Eye (tissue), 1 donor: ENCODE measurements around the gene LMAN2.

ENCODE experiments used
- DNase-seq: peaks from one replicate; pipeline ENCODE4 v3.0.0-alpha.2; 2015

LMAN2 gene

GRCh38 chr5:177351392-177352329 is at the start of gene LMAN2:
TSS of gene LMAN2 (minus strand) at chr5:177351668. CDS start at chr5:177351647, 21 bp downstream.
- peak; percentile 98 for DNase-seq

DNA sequence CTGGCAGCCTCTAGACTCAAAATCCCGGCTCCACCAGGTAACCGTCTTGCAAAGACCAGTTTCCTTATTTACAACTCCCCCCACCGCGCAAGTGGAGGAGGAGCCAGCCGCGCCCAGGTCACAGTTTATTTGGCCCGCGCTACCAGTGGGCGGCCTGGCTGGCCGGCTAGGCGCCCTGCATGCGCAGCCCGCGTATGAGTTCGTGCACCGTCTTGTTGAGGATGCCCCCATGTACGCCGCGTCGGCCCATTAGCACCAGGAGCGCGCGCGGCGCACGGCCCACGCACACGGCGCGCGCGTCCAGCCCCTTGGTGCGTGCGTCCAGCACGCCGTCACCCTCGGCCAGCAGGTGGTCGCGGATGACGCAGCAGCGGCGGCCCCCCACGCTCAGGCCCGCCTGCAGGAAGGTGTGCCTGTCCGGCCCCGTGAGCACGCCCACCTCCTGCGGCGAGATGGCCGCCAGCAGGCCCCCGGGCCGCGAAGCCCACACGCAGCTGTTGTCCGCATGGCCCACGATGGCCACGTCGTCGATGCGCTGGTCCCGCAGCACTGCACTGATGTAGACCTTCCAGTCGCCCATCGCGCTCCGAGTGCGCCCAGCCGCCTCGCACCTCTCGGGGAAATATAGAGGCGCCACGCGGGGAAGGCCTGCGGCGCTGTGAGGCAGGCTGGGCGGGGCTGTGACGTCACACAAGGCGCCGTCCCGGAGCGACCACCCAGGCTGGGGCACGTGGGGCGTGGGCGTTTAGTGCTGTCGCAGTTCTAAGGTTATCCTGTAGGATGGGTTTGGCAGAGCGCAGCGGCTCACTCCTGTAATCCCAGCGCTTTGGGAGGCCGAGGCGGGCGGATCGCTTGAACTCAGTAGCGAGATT is 48.8 kb upstream of the LMAN2 start, which contains the start of gene PFN3:
Gene PFN3, minus strand, starts transcription at position 665 of the 872 bp plus-strand sequence. Its CDS starts 85 bp downstream, at position 580.
- DNase-seq: peak; percentile 73

GRCh38 chr5:177397875-177398390 is 46.5 kb upstream of the LMAN2 start:
- no peak for DNase-seq

GRCh38 chr5:177396807-177397206 is 45.3 kb upstream of the LMAN2 start:
- no peak for DNase-seq

GRCh38 chr5:177396078-177396477 is 44.6 kb upstream of the LMAN2 start:
- no peak for DNase-seq

DNA sequence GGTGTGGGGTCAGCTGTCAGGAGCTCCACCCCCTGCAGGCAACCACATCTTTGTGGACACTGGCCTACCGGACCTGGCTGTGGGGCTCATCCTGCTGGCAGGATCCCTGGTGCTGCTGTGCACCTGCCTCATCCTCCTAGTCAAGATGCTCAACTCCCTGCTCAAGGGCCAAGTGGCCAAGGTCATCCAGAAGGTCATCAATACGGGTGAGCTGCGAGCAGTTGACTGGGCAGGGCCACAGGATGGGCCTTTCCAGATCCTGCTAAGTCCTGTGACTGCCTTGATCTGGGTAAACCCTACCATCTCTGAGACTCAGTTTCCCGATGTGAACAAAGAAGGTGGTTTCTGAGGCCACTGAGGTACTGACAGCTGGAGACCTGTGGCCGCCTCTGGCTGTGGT is 42.5 kb upstream of the LMAN2 start:
- no peak for DNase-seq

DNA sequence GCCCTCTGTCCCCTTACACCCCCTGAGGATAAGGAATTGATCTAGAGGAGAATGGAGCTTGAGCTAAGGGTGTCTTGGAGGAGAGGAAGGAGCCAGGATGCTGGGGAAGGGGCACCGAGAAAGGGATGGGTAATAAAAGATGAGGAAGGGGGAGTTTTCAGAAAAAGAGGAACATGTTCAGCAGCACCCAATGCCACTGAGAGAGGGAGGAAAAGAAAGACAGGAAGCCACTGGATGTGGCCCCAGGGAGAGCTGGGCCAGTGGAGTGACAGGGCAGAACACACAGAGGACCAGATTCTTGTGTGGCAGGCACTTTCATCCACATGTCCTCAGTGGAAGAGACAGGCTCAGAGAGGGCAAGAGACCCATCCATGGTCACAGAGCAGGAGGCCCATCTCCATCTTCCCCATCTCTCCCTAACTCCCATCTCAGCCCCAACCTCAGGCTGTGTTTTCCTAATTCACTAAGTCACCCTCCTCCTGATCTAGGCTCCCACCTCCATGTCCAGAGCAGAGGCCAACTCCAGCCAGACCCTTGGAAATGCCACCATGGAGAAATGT is 41.8 kb upstream of the LMAN2 start:
- DNase-seq: no peak

GRCh38 chr5:177392765-177393164 is 41.3 kb upstream of the LMAN2 start:
- no peak for DNase-seq

DNA sequence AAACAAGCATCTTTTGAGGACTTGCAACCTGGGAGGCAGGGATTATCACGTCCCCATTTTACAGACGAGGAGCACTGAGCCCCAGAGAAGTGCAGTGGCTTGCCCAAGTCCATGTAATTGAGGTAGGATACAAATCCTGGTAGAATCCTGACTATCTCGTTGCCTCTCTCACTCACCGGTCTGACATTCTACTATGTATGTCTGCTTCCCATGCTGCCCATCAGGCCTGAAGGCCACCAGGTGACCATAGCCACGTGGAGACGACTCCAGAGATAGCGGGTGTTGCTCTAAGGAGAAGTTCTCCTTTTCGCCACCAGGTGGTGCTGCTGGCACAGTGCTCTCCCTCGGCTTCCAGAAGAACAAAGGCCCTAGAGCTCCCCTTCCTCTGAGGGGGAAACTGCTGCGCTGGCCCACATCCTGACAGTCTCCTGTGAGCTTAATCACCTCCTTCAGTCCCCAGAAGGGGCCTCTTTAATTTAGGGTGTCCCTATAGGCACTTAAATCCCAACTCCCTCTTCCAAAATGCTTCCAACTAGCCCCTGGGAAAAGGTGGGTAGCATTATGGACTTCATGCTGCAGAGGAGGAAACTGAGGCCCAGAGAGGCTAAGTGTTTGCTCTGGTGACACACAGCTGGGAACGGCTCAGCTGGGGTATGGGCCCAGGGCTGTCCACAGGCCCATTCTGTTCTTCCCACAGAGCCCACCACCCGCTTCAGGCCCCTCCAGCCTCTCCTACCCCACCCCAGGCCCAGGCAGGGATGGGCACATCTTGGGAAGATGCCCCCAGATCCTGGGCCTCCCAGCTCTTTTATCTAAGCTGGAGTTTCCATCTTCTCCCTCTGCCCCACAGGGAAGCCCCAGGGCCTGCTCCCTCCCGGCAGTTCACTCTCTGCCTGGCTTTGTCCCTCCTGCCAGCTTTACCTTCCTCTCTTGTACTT is 39.2 kb upstream of the LMAN2 start:
- DNase-seq: peak; percentile 97

- peak; percentile 26 for DNase-seq
Observed at GRCh38 chr5:177389241-177390169, 38.0 kb upstream of the LMAN2 start.

DNA sequence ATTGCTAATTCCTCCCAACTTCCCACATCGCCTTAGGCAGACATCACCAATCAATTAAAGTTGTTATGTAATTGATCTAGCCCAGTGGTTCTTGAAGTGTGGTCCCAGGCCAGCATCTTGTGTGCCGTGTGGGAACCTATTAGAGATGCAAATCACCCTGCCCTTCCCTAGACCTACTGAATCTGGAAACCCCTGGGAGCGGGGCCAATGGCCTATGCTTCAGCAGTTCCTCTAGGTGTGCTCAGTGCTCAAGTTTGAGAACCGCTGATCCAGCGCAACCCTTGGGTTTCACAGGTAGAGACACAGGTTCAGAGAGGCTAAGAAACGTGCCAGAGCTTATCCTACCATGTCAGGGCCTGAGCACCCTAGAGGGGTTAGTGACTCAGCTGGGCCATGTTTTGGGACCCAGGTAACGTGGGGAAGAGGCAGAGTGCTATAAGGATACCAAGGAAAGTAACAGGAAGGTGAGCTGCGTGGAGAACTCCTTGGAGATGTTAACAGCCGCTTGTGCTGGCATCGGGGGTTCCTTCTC is 37.1 kb upstream of the LMAN2 start:
- no peak for DNase-seq

- no peak for DNase-seq
Observed at GRCh38 chr5:177387405-177387804, 35.9 kb upstream of the LMAN2 start.

DNA sequence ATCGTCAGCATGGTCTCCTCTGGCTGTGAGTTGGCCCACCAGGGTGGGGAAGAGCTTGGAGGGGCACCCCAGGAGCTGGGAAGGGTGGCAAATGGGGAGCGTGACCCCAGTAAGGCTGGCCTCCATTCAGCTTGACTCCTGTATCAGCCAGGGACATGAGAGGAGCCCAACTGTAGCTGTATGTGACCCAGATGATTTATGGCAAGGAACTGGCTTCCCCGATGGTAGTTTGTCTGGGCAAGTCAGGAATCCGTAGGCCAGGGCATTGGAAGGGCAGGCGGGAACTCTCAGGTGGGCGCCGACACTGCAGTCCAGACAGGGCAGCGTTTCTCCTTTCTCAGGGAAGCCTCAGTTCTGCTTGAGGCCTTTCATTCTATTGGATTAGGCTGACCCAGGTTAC is 35.1 kb upstream of the LMAN2 start:
- no peak for DNase-seq

- DNase-seq: no peak
Observed at GRCh38 chr5:177385720-177386119, 34.3 kb upstream of the LMAN2 start.

DNA sequence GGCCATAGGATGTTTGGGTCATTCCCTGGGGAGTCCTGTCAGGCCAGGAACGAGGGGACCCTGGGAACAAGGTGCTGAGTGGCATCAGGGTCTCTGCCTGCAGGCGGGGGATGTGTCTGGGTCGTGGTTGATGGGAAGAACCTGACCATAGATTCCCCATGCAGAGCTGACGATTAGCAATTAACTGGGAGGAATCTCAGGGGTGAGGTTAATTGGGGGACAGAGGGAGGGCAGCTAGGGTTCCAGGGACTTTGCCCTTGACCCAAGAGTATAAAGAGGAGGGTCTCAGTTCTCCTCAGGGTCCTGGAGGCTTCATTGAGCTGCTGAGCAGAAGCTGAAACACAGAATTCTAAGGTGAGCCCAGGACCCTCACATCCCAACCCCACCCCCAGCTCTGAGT is 32.7 kb upstream of the LMAN2 start, which contains the start of gene SLC34A1:
Gene SLC34A1, plus strand, starts transcription at position 301 of the 400 bp plus-strand sequence. CDS start 1,308 bp downstream, outside the sequence.
- no peak for DNase-seq

- DNase-seq: no peak
Observed at GRCh38 chr5:177383181-177383580, 31.7 kb upstream of the LMAN2 start.

- peak; percentile 33 for DNase-seq
Observed at GRCh38 chr5:177382423-177383029, 31.1 kb upstream of the LMAN2 start.

- DNase-seq: no peak
Observed at GRCh38 chr5:177380805-177381126, 29.3 kb upstream of the LMAN2 start.
